Coronary artery (tissue), 2 donors: ENCODE data around the gene UBR3.

ENCODE experiments used
- DNase-seq: peaks from one replicate; pipeline ENCODE4 v3.0.0-alpha.2; 2017; ENCODE audit warnings: low spot score
- H3K27ac ChIP-seq, 2 donors: fragments of 200-600 bp; sonication (generic); one replicate each; pipeline ENCODE4 v1.5.1; 2016 to 2019
- H3K4me3 ChIP-seq: fragments of 200-600 bp; sonication (generic); 2 replicates; pipeline ENCODE4 v1.5.1; 2016; ENCODE audit warnings: mild to moderate bottlenecking, moderate library complexity
- TF ChIP-seq, protein P1 (sequence below): fragments of 200-600 bp; sonication (generic); IDR thresholded peaks from one replicate; pipeline ENCODE4 v1.5.1; 2019; ENCODE audit warnings: antibody characterized with exemption

Gene UBR3

DNA sequence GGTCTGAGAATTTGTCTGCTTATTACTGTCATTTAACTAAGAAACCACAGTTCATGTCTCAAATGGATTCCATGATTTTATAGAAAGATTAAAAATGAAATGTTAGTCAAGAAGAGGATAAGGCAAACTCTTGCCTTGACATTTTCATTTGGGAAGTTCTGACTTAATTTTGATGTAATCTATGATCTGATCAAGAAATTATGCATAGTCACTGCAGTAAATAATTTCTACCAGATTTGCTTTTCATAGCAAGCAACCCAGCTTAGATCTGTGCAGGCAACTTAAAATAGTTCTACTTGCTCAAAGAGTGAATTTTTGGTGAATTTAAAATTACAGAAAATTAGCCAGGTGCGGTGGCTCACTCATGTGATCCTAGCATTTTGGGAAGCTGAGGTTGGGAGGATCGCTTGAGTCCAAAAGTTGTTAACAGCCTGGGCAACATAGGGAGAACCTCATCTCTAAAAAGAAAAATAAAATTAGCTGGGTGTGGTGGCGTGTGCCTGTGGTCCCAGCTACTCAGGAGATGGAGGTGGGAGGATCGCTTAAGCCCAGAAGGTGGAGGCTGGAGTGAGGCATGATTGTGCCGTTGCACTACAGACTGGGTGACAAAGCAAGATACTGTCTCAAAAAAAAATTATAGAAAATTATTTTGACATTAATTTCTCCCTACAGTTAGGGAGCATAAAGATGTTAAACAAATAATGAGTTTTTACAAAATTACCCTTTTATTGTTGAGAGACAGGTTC, 192.0 kb downstream of the UBR3 start:
- TF ChIP-seq, protein P1, sequence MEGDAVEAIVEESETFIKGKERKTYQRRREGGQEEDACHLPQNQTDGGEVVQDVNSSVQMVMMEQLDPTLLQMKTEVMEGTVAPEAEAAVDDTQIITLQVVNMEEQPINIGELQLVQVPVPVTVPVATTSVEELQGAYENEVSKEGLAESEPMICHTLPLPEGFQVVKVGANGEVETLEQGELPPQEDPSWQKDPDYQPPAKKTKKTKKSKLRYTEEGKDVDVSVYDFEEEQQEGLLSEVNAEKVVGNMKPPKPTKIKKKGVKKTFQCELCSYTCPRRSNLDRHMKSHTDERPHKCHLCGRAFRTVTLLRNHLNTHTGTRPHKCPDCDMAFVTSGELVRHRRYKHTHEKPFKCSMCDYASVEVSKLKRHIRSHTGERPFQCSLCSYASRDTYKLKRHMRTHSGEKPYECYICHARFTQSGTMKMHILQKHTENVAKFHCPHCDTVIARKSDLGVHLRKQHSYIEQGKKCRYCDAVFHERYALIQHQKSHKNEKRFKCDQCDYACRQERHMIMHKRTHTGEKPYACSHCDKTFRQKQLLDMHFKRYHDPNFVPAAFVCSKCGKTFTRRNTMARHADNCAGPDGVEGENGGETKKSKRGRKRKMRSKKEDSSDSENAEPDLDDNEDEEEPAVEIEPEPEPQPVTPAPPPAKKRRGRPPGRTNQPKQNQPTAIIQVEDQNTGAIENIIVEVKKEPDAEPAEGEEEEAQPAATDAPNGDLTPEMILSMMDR = no peak
- Histone ChIP-seq H3K4me3 (no peak overlapping the region), H3K27ac (no peak overlapping the region)
- no peak for DNase-seq

DNA sequence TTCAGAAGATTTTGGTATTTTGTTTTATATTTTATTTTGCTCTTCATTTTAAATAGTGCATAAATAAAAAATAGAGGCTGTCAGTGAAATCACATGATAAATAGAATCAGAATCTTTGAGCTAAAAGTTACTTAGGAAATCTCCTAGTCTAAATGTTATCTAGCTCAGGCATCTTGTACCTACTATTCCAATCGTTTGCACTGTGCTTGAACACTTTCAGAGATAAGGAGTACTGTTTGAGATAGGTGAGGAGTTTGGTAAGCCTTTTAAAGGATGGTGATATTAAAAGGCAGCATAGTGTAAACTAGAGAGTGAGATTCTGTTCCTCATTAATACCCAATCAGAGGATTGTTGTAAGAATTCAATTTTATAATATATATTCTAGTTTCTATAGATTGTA, 193.5 kb downstream of the UBR3 start:
- no peak overlapping the region for H3K27ac ChIP-seq

DNA sequence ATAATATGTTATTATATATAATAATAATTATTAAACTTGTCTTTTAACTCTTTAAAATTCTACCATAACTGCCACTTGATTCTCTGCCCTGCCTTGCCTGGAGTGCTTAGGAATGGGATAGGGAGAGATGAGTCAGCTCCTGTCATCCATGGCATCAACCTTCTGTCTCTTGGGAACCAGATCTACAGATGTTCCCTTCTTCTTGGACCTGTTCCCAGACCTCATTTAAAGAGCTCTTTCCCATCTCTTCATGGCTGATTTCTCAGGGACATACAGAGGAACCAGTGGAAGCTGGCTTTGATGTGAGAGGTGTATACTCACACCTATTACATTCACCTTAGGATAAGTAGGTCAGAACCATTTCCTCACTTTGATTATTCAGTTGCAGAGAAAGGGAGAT, 195.4 kb downstream of the UBR3 start:
- no peak for DNase-seq
- no peak overlapping the region for H3K4me3 ChIP-seq
- H3K27ac ChIP-seq = no peak overlapping the region
- TF ChIP-seq, protein P1 = no peak

More for the DNA sequence above, 193.5 kb downstream of the UBR3 start:
- no peak for DNase-seq
- no peak overlapping the region for H3K4me3 ChIP-seq
- TF ChIP-seq, protein P1 = no peak

DNA sequence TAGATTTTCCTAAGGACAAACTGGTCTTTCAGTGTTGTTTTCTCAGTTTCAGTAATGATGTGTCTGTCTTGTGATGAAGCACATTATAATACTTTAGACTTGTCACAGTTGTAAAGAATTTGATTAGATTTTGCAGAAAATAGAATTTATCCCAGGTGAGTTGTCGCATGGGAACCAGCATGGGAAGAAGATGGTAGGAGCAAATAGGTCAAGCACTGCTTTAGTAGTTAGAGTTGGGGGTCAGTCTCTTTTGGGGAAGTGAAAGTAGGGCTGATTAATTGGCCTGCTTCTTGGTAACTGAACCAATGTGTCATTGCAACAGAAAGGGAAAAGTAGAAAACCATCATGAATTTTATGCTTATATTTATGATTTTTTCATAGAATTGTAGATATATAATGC, 197.5 kb downstream of the UBR3 start:
- TF ChIP-seq, protein P1 = no peak
- Histone ChIP-seq H3K4me3 (no peak overlapping the region), H3K27ac (no peak overlapping the region)
- DNase-seq = no peak

DNA sequence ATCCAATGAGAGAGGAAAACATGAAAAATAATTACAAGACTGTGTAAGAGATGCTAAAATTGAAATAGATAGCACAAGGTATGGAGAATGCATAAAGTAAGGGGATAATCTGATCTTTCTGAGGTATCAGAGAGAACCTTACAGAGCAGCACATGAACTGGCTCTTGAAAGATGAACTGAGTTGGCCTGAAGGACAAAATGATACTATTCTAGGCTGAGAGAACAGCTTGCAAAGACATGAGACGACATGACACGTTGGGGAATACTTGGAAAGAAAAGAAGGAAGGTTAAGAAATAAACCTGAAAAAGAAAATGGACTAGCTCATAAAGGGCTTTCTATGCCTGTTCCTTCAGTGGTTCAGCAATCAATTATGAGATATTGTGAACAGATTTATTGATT, 198.0 kb downstream of the UBR3 start:
- Histone ChIP-seq H3K27ac (no peak overlapping the region), H3K4me3 (no peak overlapping the region)
- no peak for DNase-seq
- TF ChIP-seq, protein P1 = no peak

DNA sequence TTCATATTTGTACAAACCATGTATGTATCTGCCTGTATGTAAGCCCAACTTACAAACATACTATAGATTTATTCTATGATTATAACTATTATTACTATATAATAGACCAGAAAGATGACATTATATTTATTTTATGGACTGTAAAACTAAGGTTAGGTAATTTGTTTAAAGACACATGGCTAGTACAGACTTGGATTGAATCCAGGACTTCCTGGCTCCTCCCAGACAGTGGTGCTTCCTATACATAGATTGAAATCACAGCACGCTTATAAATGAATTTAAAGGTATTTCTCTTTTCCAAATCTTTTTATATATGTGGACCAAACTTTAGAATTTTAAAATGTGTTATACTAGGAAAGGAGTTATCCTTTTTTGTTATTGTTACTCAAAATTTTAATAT, 199.1 kb downstream of the UBR3 start:
- TF ChIP-seq, protein P1 = no peak
- no peak overlapping the region for H3K27ac ChIP-seq
- H3K4me3 ChIP-seq = no peak overlapping the region
- no peak for DNase-seq

DNA sequence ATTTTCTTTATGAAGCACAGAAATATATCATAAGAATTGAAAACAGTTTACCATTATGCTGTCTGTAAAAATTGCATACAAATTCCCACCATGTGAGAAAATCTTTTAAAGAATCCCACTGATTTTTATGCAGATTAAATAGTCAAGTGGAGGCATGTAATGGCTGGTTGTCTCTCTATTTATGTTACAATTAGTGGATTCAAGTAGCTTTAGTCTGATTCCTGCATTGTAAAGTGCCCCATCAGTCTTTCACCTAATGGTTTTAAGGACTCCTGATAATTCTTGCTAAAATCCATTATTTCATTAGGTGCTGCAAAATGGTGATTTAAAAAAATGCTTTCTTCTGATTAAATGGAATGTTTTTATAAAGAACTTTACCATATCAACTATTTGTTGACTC, 202.3 kb downstream of the UBR3 start:
- Histone ChIP-seq H3K27ac (no peak overlapping the region), H3K4me3 (no peak overlapping the region)
- DNase-seq = no peak
- TF ChIP-seq, protein P1 = no peak
